ENCODE results near the gene TENM4.

TENM4 gene

GRCh38 chr11:78943841-78944240, 497.0 kb downstream of the TENM4 start (continued):
- TF ChIP-seq ZFP30 (CRISPR knock-in tag; IDR thresholded peaks at IDR 0.05), result no peak
- TF ChIP-seq PATZ1 (CRISPR knock-in tag; IDR thresholded peaks at IDR 0.05; ENCODE audit: borderline replicate concordance), result no peak
- TF ChIP-seq TSHZ2 (CRISPR knock-in tag; IDR thresholded peaks at IDR 0.05), result 0 out of 2 replicates have a peak, but pooled peaks have one; percentile 39
- TF ChIP-seq CSDC2 (CRISPR knock-in tag; IDR thresholded peaks at IDR 0.05), result no peak
- TF ChIP-seq ZNF70 (CRISPR knock-in tag; IDR thresholded peaks at IDR 0.05), result no peak
- TF ChIP-seq GLIS3 (CRISPR knock-in tag; IDR thresholded peaks at IDR 0.05), result no peak
- TF ChIP-seq TOX (CRISPR knock-in tag; IDR thresholded peaks at IDR 0.05; ENCODE audit: borderline replicate concordance), result no peak
- TF ChIP-seq ZC3H10 (CRISPR knock-in tag; IDR thresholded peaks at IDR 0.05), result no peak
- TF ChIP-seq ZNF8 (CRISPR knock-in tag; IDR thresholded peaks at IDR 0.05), result no peak
- no peak for TF ChIP-seq OSR1 (CRISPR knock-in tag; IDR thresholded peaks at IDR 0.05)
- no peak for TF ChIP-seq ESRRG (CRISPR knock-in tag; IDR thresholded peaks at IDR 0.05)

GRCh38 chr11:78943154-78943553, 497.7 kb downstream of the TENM4 start:
- ATAC-seq, result no peak

GRCh38 chr11:78941226-78941851, 499.5 kb downstream of the TENM4 start:
- ATAC-seq, result 0 out of 3 replicates have a peak, but pooled peaks have one; percentile 28
- no peak for TF ChIP-seq TCF4 (CRISPR knock-in tag; IDR thresholded peaks at IDR 0.05; ENCODE audit: borderline replicate concordance)
- no peak for TF ChIP-seq SNAI2 (CRISPR knock-in tag; IDR thresholded peaks at IDR 0.05)
- TF ChIP-seq PPARA (CRISPR knock-in tag; IDR thresholded peaks at IDR 0.05; ENCODE audit: borderline replicate concordance), result no peak

More at GRCh38 chr11:78943154-78943553, 497.7 kb downstream of the TENM4 start:
- no peak for TF ChIP-seq ZNF8 (CRISPR knock-in tag; IDR thresholded peaks at IDR 0.05)
- no peak for TF ChIP-seq OSR1 (CRISPR knock-in tag; IDR thresholded peaks at IDR 0.05)
- TF ChIP-seq ZC3H10 (CRISPR knock-in tag; IDR thresholded peaks at IDR 0.05), result no peak
- TF ChIP-seq TCF4 (CRISPR knock-in tag; IDR thresholded peaks at IDR 0.05; ENCODE audit: borderline replicate concordance), result no peak
- no peak for TF ChIP-seq BACH2 (CRISPR knock-in tag; IDR thresholded peaks at IDR 0.05; ENCODE audit: borderline replicate concordance)
- TF ChIP-seq CREB5 (CRISPR knock-in tag; IDR thresholded peaks at IDR 0.05; ENCODE audit: low read depth), result no peak
- no peak for TF ChIP-seq ZNF70 (CRISPR knock-in tag; IDR thresholded peaks at IDR 0.05)
- no peak for TF ChIP-seq ISL1 (CRISPR knock-in tag; IDR thresholded peaks at IDR 0.05)
- TF ChIP-seq CSDC2 (CRISPR knock-in tag; IDR thresholded peaks at IDR 0.05), result no peak
- TF ChIP-seq ZFP3 (CRISPR knock-in tag; IDR thresholded peaks at IDR 0.05), result no peak

- ATAC-seq, result no peak
- TF ChIP-seq ZNF70 (CRISPR knock-in tag; IDR thresholded peaks at IDR 0.05), result no peak
- no peak for TF ChIP-seq ISL1 (CRISPR knock-in tag; IDR thresholded peaks at IDR 0.05)
- no peak for TF ChIP-seq ZFP30 (CRISPR knock-in tag; IDR thresholded peaks at IDR 0.05)
Observed at GRCh38 chr11:78940500-78941225, 500.2 kb downstream of the TENM4 start.

- ATAC-seq, result no peak
Observed at GRCh38 chr11:78938971-78939370, 501.9 kb downstream of the TENM4 start.

More at GRCh38 chr11:78938971-78939370, 501.9 kb downstream of the TENM4 start:
- TF ChIP-seq OSR1 (CRISPR knock-in tag; IDR thresholded peaks at IDR 0.05) (no peak), ZFP3 (CRISPR knock-in tag; IDR thresholded peaks at IDR 0.05) (no peak), CREB5 (CRISPR knock-in tag; IDR thresholded peaks at IDR 0.05; ENCODE audit: low read depth) (no peak), ARNTL (CRISPR knock-in tag; IDR thresholded peaks at IDR 0.05; ENCODE audit: borderline replicate concordance, low read depth) (no peak), ISL1 (CRISPR knock-in tag; IDR thresholded peaks at IDR 0.05) (no peak), TOX (CRISPR knock-in tag; IDR thresholded peaks at IDR 0.05; ENCODE audit: borderline replicate concordance) (no peak)
